Activated T-helper 1 cell treated with anti-CD3 and anti-CD28 coated beads, Interleukin-2, amount 50 U/mL, for 16 hours (primary cell): ENCODE results near the gene SURF6.
"Not testable (repeated sequence)": the region's sequence is repeated elsewhere in the genome, so short reads cannot be mapped to it uniquely, and the experiment has no call there.

Source experiments
- DNase-seq, 2 donors: peaks; one replicate each; pipeline ENCODE4 v3.0.0-alpha.2; 2020; ENCODE audit warnings: low read depth in 1 of 2, low spot score in 1 of 2

SURF6 gene

GRCh38 chr9:133329306-133330156, 6.5 kb downstream of the SURF6 start:
- DNase-seq = not testable (repeated sequence)

- no peak for DNase-seq
Observed at GRCh38 chr9:133327834-133328484, 8.0 kb downstream of the SURF6 start.

GRCh38 chr9:133327021-133327420, 9.0 kb downstream of the SURF6 start:
- DNase-seq = not testable (repeated sequence)

GRCh38 chr9:133323991-133324703, 11.8 kb downstream of the SURF6 start:
- DNase-seq = no peak

- DNase-seq = no peak
Observed at GRCh38 chr9:133323211-133323610, 12.8 kb downstream of the SURF6 start.

- no peak for DNase-seq
Observed at GRCh38 chr9:133322701-133323100, 13.3 kb downstream of the SURF6 start.

- DNase-seq = no peak
Observed at GRCh38 chr9:133321411-133321935, 14.5 kb downstream of the SURF6 start.

GRCh38 chr9:133320421-133320881, 15.5 kb downstream of the SURF6 start:
- no peak for DNase-seq

GRCh38 chr9:133317551-133317950, 18.4 kb downstream of the SURF6 start:
- DNase-seq = not testable (repeated sequence)

GRCh38 chr9:133315997-133316396, 20.0 kb downstream of the SURF6 start:
- no peak for DNase-seq

GRCh38 chr9:133309608-133310007, 26.4 kb downstream of the SURF6 start:
- DNase-seq = no peak

- no peak for DNase-seq
Observed at GRCh38 chr9:133307301-133307700, 28.7 kb downstream of the SURF6 start.

- DNase-seq = no peak
Observed at GRCh38 chr9:133306242-133307204, 29.5 kb downstream of the SURF6 start.

GRCh38 chr9:133305731-133306130, 30.3 kb downstream of the SURF6 start:
- no peak for DNase-seq

GRCh38 chr9:133304477-133305377, 31.3 kb downstream of the SURF6 start:
- DNase-seq = no peak

GRCh38 chr9:133304158-133304470, 31.9 kb downstream of the SURF6 start:
- DNase-seq = no peak

GRCh38 chr9:133303266-133304157, 32.5 kb downstream of the SURF6 start:
- DNase-seq = no peak
